GM23338 (cell line): ENCODE measurements around the gene ELMO3. TPM values are rescaled to one million over a fixed set of nuclear protein-coding genes. Genes with fewer than 3 reads are reported as not detected.

Experiments used
- EZH2 ChIP-seq: fragments of 200-600 bp; sonication (generic); IDR thresholded peaks from one replicate; pipeline ENCODE4 v1.8.0; 2017; ENCODE audit warnings: antibody characterized with exemption, mild to moderate bottlenecking, low read depth; ENCODE audit not compliant: unreplicated experiment
- STAT1 ChIP-seq: IDR thresholded peaks from one replicate; pipeline ENCODE4 v1.6.1; 2016; ENCODE audit warnings: antibody characterized with exemption; ENCODE audit not compliant: unreplicated experiment
- ZNF114 ChIP-seq: fragments of 250-450 bp; sonication (Bioruptor Pico); IDR thresholded peaks from 2 replicates; pipeline ENCODE4 v1.5.0; 2020; ENCODE audit warnings: mild to moderate bottlenecking, moderate library complexity
- polyA plus RNA-seq: library from polyadenylated mRNA; unstranded; fragments of >200 nt; fragmentation: Nextera tagmentation; extraction: Ambion mirVana; gene quantifications from 2 replicates; pipeline ENCODE4 v1.2.1, GENCODE V29; 2016
- total RNA-seq: library from RNA; depleted of rRNA; stranded (reverse); fragments of >200 nt; shearing (Covaris generic); gene quantifications from 2 replicates; pipeline ENCODE4 v1.2.3, GENCODE V29; 2014
- TF ChIP-seq, protein P1 (sequence below): fragments of 250-450 bp; sonication (Bioruptor Pico); IDR thresholded peaks from 2 replicates; pipeline ENCODE4 v1.5.0; 2020; ENCODE audit warnings: mild to moderate bottlenecking, moderate library complexity
- TF ChIP-seq, protein P2 (sequence below), 2 experiments: fragments of 200-600 bp in 1 of 2; sonication (generic) in 1 of 2; conservative IDR thresholded peaks; 2 replicates each; pipeline versions ENCODE4 v1.5.1 to v1.6.1; 2016 to 2017; ENCODE audit warnings: antibody characterized with exemption in 2 of 2, low read depth in 2 of 2, mild to moderate bottlenecking in 2 of 2, moderate library complexity in 1 of 2

ELMO3 gene
- total and polyA plus RNA-seq, 2 experiments from 2014 or later, result 4.7 to 16.2 TPM

DNA sequence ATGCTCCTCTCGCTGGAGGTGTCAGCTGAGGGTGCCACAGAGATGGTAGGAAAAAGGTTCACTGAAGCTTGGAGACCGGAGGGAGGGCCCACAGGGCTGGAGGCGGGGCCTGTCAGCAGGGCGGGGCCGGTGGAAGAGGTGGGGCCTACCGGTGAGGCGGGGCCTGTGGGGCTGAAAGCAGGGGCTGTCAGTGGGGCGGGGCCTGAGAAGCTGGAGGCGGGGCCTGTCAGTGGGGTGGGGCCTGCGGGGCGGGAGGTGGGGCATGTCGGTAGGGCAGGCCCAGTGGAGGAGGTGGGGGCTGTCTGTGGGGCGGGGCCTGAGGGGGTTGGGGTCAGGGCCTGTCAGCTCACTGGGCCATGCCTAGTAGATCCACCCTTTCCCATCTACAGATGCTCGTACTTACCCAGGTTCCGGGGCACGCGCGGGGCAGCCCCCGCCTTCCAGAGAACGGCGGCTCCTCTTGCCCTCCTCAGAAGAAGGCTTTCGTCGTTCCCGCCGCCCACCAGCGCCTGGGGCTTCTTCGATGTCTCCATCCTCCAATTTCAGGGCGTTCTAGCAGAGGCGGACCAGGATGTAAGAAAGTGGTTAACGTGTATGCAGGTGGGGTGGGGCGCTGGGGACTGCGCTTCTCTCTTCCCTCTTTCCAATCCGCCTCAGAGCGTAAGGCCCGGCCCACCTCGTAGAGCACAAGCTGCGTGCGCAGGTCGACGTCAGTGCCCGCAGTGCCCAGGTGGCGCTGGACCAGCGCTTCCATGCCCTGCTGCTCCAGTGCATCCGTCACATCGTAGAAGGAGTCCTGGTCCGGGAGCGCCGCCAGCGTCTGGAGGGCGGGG, 37.8 kb downstream of the ELMO3 start (continued):
- TF ChIP-seq, protein P1, sequence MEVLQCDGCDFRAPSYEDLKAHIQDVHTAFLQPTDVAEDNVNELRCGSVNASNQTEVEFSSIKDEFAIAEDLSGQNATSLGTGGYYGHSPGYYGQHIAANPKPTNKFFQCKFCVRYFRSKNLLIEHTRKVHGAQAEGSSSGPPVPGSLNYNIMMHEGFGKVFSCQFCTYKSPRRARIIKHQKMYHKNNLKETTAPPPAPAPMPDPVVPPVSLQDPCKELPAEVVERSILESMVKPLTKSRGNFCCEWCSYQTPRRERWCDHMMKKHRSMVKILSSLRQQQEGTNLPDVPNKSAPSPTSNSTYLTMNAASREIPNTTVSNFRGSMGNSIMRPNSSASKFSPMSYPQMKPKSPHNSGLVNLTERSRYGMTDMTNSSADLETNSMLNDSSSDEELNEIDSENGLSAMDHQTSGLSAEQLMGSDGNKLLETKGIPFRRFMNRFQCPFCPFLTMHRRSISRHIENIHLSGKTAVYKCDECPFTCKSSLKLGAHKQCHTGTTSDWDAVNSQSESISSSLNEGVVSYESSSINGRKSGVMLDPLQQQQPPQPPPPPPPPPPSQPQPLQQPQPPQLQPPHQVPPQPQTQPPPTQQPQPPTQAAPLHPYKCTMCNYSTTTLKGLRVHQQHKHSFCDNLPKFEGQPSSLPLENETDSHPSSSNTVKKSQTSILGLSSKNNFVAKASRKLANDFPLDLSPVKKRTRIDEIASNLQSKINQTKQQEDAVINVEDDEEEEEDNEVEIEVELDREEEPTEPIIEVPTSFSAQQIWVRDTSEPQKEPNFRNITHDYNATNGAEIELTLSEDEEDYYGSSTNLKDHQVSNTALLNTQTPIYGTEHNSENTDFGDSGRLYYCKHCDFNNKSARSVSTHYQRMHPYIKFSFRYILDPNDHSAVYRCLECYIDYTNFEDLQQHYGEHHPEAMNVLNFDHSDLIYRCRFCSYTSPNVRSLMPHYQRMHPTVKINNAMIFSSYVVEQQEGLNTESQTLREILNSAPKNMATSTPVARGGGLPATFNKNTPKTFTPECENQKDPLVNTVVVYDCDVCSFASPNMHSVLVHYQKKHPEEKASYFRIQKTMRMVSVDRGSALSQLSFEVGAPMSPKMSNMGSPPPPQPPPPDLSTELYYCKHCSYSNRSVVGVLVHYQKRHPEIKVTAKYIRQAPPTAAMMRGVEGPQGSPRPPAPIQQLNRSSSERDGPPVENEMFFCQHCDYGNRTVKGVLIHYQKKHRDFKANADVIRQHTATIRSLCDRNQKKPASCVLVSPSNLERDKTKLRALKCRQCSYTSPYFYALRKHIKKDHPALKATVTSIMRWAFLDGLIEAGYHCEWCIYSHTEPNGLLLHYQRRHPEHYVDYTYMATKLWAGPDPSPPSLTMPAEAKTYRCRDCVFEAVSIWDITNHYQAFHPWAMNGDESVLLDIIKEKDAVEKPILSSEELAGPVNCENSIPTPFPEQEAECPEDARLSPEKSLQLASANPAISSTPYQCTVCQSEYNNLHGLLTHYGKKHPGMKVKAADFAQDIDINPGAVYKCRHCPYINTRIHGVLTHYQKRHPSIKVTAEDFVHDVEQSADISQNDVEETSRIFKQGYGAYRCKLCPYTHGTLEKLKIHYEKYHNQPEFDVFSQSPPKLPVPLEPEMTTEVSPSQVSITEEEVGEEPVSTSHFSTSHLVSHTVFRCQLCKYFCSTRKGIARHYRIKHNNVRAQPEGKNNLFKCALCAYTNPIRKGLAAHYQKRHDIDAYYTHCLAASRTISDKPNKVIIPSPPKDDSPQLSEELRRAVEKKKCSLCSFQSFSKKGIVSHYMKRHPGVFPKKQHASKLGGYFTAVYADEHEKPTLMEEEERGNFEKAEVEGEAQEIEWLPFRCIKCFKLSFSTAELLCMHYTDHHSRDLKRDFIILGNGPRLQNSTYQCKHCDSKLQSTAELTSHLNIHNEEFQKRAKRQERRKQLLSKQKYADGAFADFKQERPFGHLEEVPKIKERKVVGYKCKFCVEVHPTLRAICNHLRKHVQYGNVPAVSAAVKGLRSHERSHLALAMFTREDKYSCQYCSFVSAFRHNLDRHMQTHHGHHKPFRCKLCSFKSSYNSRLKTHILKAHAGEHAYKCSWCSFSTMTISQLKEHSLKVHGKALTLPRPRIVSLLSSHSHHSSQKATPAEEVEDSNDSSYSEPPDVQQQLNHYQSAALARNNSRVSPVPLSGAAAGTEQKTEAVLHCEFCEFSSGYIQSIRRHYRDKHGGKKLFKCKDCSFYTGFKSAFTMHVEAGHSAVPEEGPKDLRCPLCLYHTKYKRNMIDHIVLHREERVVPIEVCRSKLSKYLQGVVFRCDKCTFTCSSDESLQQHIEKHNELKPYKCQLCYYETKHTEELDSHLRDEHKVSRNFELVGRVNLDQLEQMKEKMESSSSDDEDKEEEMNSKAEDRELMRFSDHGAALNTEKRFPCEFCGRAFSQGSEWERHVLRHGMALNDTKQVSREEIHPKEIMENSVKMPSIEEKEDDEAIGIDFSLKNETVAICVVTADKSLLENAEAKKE (CRISPR knock-in tag), result no peak
- TF ChIP-seq STAT1 (no peak), EZH2 (no peak), ZNF114 (CRISPR knock-in tag) (no peak)
- TF ChIP-seq, protein P2, sequence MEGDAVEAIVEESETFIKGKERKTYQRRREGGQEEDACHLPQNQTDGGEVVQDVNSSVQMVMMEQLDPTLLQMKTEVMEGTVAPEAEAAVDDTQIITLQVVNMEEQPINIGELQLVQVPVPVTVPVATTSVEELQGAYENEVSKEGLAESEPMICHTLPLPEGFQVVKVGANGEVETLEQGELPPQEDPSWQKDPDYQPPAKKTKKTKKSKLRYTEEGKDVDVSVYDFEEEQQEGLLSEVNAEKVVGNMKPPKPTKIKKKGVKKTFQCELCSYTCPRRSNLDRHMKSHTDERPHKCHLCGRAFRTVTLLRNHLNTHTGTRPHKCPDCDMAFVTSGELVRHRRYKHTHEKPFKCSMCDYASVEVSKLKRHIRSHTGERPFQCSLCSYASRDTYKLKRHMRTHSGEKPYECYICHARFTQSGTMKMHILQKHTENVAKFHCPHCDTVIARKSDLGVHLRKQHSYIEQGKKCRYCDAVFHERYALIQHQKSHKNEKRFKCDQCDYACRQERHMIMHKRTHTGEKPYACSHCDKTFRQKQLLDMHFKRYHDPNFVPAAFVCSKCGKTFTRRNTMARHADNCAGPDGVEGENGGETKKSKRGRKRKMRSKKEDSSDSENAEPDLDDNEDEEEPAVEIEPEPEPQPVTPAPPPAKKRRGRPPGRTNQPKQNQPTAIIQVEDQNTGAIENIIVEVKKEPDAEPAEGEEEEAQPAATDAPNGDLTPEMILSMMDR (conservative IDR thresholded peaks at IDR 0.05; ENCODE audit: low read depth in 2 of 2), result no peak
